Measurements from ENCODE around the gene ANO4. TPM values are rescaled to one million over a fixed set of nuclear protein-coding genes. Genes with fewer than 3 reads are reported as not detected.

ANO4 gene
- total RNA-seq, 1 experiment from 2014 or later: 5.7 TPM

DNA sequence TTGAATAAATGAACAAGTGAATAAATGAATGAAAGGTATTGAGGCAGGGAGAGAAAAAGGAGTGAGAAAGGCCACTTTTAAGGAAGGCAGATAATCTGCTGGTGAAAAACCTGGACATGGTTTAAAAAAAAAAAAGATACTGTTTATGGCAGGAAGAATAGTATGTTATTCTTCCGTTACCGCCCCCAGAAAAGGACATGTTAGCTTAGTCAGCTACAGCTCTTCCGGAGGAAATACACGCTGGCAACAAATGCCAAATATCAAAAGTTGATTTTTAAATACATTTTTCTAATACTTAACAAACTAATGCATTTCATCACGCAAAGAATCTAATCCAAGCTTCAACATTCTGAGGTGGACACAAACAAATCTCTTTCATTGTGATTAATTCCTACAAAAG, 372.3 kb downstream of the ANO4 start:
- Histone ChIP-seq H4K5ac (ENCODE audit: insufficient read length, low read depth, low read length) (no peak overlapping the region), H3T11ph (ENCODE audit: low read length) (no peak overlapping the region), H3K14ac (ENCODE audit: insufficient read depth, low read length) (no peak overlapping the region), H2BK15ac (ENCODE audit: low read depth, low read length) (no peak overlapping the region), H4K8ac (replicated peaks; ENCODE audit: insufficient read length, low read depth, low read length) (no peak overlapping the region), H2AFZ (ENCODE audit: low read length) (no peak overlapping the region), H3K79me1 (ENCODE audit: insufficient read depth, low read depth, low read length, poor library complexity, severe bottlenecking) (no peaks in the 10 kb centered on the region), H3K9me3 (ENCODE audit: control insufficient read depth, low read depth, low read length) (no peaks in the 10 kb centered on the region), H3K23ac (ENCODE audit: insufficient read length, low read depth, low read length) (no peak overlapping the region), H3K4me1 (ENCODE audit: insufficient read depth, low read length) (no peaks in the 10 kb centered on the region), H3K18ac (ENCODE audit: insufficient read length, low read depth, low read length) (no peak overlapping the region), H3K27me3 (ENCODE audit: insufficient read depth, low read length) (no peaks in the 10 kb centered on the region), H3K4ac (ENCODE audit: low read depth, low read length) (no peak overlapping the region), H4K20me1 (ENCODE audit: control insufficient read depth, insufficient read depth, insufficient read length) (no peaks in the 10 kb centered on the region), H2AK5ac (ENCODE audit: insufficient read length, low read length) (no peak overlapping the region), H3K23me2 (ENCODE audit: insufficient read length, low read depth, low read length, poor library complexity, severe bottlenecking) (no peaks in the 10 kb centered on the region), H2BK12ac (ENCODE audit: insufficient read length, low read depth, low read length) (no peak overlapping the region), H2BK5ac (ENCODE audit: insufficient read length, low read length) (no peak overlapping the region), H3K27ac (ENCODE audit: insufficient read length, low read depth, low read length) (no peak overlapping the region), H2BK20ac (ENCODE audit: low read depth, low read length, poor library complexity, severe bottlenecking) (no peak overlapping the region), H4K91ac (ENCODE audit: insufficient read length, low read depth, low read length) (no peak overlapping the region), H3K79me2 (ENCODE audit: insufficient read depth, low read length) (no peaks in the 10 kb centered on the region), H3K56ac (ENCODE audit: insufficient read length, low read depth, low read length) (no peak overlapping the region), H3K4me2 (ENCODE audit: insufficient read depth, insufficient read length, low read length) (no peak overlapping the region), H3K9ac (ENCODE audit: extremely low read depth, insufficient read length, low read length) (no peak overlapping the region), H2BK120ac (ENCODE audit: low read depth, low read length, poor library complexity, severe bottlenecking) (no peak overlapping the region)
- Mint-ChIP-seq H3K36me3 (ENCODE audit: insufficient read depth in 1 of 3, low read depth in 3 of 3) (no peaks in the 10 kb centered on the region; a peak in 1 of 7 replicates), H3K27ac (no peak overlapping the region), H3K27me3 (ENCODE audit: low read depth) (no peaks in the 10 kb centered on the region), H3K9me3 (no peaks in the 10 kb centered on the region), H3K4me3 (no peak overlapping the region), H3K4me1 (no peaks in the 10 kb centered on the region)
- TF ChIP-seq, protein P1, sequence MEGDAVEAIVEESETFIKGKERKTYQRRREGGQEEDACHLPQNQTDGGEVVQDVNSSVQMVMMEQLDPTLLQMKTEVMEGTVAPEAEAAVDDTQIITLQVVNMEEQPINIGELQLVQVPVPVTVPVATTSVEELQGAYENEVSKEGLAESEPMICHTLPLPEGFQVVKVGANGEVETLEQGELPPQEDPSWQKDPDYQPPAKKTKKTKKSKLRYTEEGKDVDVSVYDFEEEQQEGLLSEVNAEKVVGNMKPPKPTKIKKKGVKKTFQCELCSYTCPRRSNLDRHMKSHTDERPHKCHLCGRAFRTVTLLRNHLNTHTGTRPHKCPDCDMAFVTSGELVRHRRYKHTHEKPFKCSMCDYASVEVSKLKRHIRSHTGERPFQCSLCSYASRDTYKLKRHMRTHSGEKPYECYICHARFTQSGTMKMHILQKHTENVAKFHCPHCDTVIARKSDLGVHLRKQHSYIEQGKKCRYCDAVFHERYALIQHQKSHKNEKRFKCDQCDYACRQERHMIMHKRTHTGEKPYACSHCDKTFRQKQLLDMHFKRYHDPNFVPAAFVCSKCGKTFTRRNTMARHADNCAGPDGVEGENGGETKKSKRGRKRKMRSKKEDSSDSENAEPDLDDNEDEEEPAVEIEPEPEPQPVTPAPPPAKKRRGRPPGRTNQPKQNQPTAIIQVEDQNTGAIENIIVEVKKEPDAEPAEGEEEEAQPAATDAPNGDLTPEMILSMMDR (conservative IDR thresholded peaks at IDR 0.05): no peak
- no CpG with 5 or more reads among the region's 5 CpGs for WGBS (ENCODE audit: extremely low coverage, insufficient read length, low lambda C conversion rate)
- DNase-seq: no peak
